Small intestine (tissue), 7 donors: ENCODE results near the gene NLRC5. TPM values are rescaled to one million over a fixed set of nuclear protein-coding genes. Genes with fewer than 3 reads are reported as not detected.

Experiments used
- DNase-seq, 2 donors: peaks; one replicate each; pipeline versions ENCODE4 v3.0.0 to v3.0.0-alpha.2; 2013
- FAIRE-seq: peaks from 2 replicates; lab custom pipeline; 2012; peaks lifted over from hg19 to GRCh38; lab: Jason Lieb, UNC
- H3K27ac ChIP-seq, 3 donors: one replicate each; pipeline ENCODE4 v1.5.1; 2013; ENCODE audit warnings: low read length in 2 of 3, mild to moderate bottlenecking in 2 of 3, control low read depth in 1 of 3, inconsistent platforms in 1 of 3, low read depth in 1 of 3, moderate library complexity in 1 of 3
- H3K27me3 ChIP-seq, 3 donors: one replicate each; pipeline ENCODE4 v1.6.1; 2013; ENCODE audit warnings: low read length in 3 of 3, inconsistent platforms in 1 of 3; ENCODE audit not compliant: control insufficient read depth in 3 of 3, insufficient read depth in 3 of 3
- H3K36me3 ChIP-seq, 3 donors: one replicate each; pipeline ENCODE4 v1.6.1; 2013; ENCODE audit warnings: low read length in 3 of 3, inconsistent platforms in 1 of 3, low read depth in 1 of 3, mild to moderate bottlenecking in 1 of 3, moderate library complexity in 1 of 3; ENCODE audit not compliant: control insufficient read depth in 3 of 3, insufficient read depth in 2 of 3
- H3K4me1 ChIP-seq, 3 donors: one replicate each; pipeline ENCODE4 v1.6.1; 2013; ENCODE audit warnings: low read length in 2 of 3, inconsistent platforms in 1 of 3, low read depth in 1 of 3, mild to moderate bottlenecking in 1 of 3, moderate library complexity in 1 of 3; ENCODE audit not compliant: control insufficient read depth in 3 of 3, insufficient read depth in 2 of 3
- H3K4me3 ChIP-seq, 3 donors: one replicate each; pipeline ENCODE4 v1.5.1; 2013; ENCODE audit warnings: low read length in 3 of 3, control low read depth in 1 of 3, inconsistent platforms in 1 of 3, low read depth in 1 of 3, mild to moderate bottlenecking in 1 of 3, moderate library complexity in 1 of 3
- H3K9me3 ChIP-seq, 2 donors: one replicate each; pipeline ENCODE4 v1.6.1; 2013; ENCODE audit warnings: low read depth in 1 of 2, low read length in 1 of 2; ENCODE audit not compliant: control insufficient read depth in 2 of 2, insufficient read depth in 1 of 2
- WGBS, 3 donors: extraction: QIAGEN DNeasy Blood & Tissue Kit; methylation state at CpG; one replicate each; pipeline ENCODE4 v1.1.7; 2013; 5-methylcytosine and 5-hydroxymethylcytosine counted together
- polyA plus RNA-seq, 4 donors: library from polyadenylated mRNA; stranded (reverse) in 3 of 4; unstranded in 1 of 4; fragments of 200-250 nt in 3 of 4; fragments of 120-200 nt in 1 of 4; gene quantifications; one replicate each; pipeline versions ENCODE4 v1.2.1 to v1.2.3, GENCODE V29; 2013
- donor health status: healthy with polysubstance abuse.
- donor health status: control.
- donor health status: control.
- donor health status: Bipolar disorder and iron deficiency.
- donor health status: healthy.

NLRC5 gene
- polyA plus RNA-seq, 4 donors = 6.3 to 29.2 (median 16.7) TPM

GRCh38 chr16:57118461-57119084, 129.2 kb downstream of the NLRC5 start:
- 91 to 98% (median 96%) methylated on average over 2 of the region's 2 CpGs for WGBS, 3 donors
- H3K9me3 ChIP-seq = no peaks in the 10 kb centered on the region
- DNase-seq (no peak), FAIRE-seq (no peak)
- H3K4me3 ChIP-seq = no peak overlapping the region
- no peak overlapping the region for H3K27ac ChIP-seq
- peaks cover 0 to 67% (median 0%) of the 10 kb centered on the region in 3 donors for H3K36me3 ChIP-seq
- no peaks in the 10 kb centered on the region for H3K27me3 ChIP-seq
- H3K4me1 ChIP-seq = peaks cover 0 to 8% (median 0%) of the 10 kb centered on the region in 3 donors

- H3K9me3 ChIP-seq = no peaks in the 10 kb centered on the region
- no peaks in the 10 kb centered on the region for H3K27me3 ChIP-seq
- no peak overlapping the region for H3K27ac ChIP-seq
- 89 to 95% (median 93%) methylated on average over 7 of the region's 7 CpGs for WGBS, 3 donors
- H3K4me3 ChIP-seq = no peak overlapping the region
- H3K36me3 ChIP-seq = peaks cover 0 to 48% (median 0%) of the 10 kb centered on the region in 3 donors
- FAIRE-seq (no peak), DNase-seq (no peak)
- H3K4me1 ChIP-seq = peaks cover 0 to 4% (median 0%) of the 10 kb centered on the region in 3 donors
Observed at GRCh38 chr16:57123216-57123973, 134.0 kb downstream of the NLRC5 start.

DNA sequence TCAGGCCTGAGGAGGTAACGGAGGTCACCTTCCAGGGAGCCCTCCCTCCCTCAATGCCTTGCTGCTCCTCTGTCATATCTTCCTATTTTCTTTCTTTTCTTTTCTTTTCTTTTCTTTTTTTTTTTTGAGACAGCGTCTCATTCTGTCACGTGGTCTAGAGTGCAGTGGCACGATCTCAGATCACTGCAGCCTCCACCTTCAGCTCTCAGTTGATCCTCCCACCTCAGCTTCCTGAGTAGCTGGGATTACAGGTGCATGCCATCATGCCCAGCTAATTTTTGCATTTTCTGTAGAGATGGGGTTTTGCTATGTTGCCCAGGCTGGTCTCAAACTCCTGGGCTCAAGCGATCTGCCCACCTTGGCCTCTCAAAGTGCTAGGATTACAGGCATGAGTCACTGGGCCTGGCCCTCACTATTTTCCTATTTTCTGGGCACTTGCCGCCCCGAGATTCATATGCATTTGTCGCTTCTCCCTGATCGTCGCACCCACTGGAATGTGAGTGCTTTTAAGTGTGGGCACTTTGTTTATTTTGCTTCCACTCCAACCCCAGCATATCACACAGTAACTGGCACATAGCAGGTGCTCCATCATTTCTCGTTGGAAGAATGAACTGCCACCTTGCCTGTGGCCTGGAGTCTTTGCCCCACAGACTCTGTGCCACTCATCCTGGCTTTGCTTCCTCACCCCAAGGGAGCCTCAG, 134.8 kb downstream of the NLRC5 start:
- peaks cover 0 to 4% (median 0%) of the 10 kb centered on the region in 3 donors for H3K4me1 ChIP-seq
- DNase-seq = no peak
- WGBS, 3 donors = 75 to 83% (median 78%) methylated on average over 11 of the region's 11 CpGs
- no peaks in the 10 kb centered on the region for H3K9me3 ChIP-seq
- no peak overlapping the region for H3K27ac ChIP-seq
- no peaks in the 10 kb centered on the region for H3K27me3 ChIP-seq
- peaks cover 0 to 49% (median 0%) of the 10 kb centered on the region in 3 donors for H3K36me3 ChIP-seq
- FAIRE-seq = no peak
- H3K4me3 ChIP-seq = no peak overlapping the region

- no peak overlapping the region for H3K27ac ChIP-seq
- no peak overlapping the region for H3K4me3 ChIP-seq
- no peak for DNase-seq
- no peaks in the 10 kb centered on the region for H3K9me3 ChIP-seq
- WGBS, 3 donors = 93 to 95% (median 94%) methylated on average over 4 of the region's 4 CpGs
- peaks cover 0 to 4% (median 0%) of the 10 kb centered on the region in 3 donors for H3K4me1 ChIP-seq
- H3K36me3 ChIP-seq = peaks cover 0 to 47% (median 0%) of the 10 kb centered on the region in 3 donors
- no peaks in the 10 kb centered on the region for H3K27me3 ChIP-seq
- FAIRE-seq = no peak
Observed at GRCh38 chr16:57125376-57125775, 136.0 kb downstream of the NLRC5 start.

DNA sequence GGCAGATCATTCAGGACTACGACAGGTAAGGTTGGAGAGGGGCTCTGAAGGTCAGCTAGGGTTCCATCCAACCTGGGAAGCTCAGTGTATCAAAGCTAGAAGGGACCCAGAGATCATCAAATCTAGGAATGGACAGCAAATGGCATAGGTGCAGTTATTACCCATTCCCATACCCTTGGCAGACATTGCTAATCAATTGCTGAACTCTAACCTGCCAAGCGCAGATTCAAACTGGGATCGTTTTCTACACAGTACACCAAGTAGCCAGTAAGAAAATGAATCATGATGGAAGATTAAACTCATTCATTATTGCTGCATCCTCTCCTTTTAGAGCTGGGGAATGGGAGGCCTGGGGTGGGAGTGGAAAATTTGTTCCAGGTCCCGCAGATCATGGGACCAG, 136.6 kb downstream of the NLRC5 start:
- 96 to 99% (median 96%) methylated on average over 4 of the region's 4 CpGs for WGBS, 3 donors
- FAIRE-seq (no peak), DNase-seq (no peak)
- Histone ChIP-seq H3K27ac (no peak overlapping the region), H3K4me1 (peaks cover 0 to 4% (median 0%) of the 10 kb centered on the region in 3 donors), H3K27me3 (no peaks in the 10 kb centered on the region), H3K36me3 (peaks cover 0 to 49% (median 0%) of the 10 kb centered on the region in 3 donors), H3K9me3 (no peaks in the 10 kb centered on the region), H3K4me3 (no peak overlapping the region)

DNA sequence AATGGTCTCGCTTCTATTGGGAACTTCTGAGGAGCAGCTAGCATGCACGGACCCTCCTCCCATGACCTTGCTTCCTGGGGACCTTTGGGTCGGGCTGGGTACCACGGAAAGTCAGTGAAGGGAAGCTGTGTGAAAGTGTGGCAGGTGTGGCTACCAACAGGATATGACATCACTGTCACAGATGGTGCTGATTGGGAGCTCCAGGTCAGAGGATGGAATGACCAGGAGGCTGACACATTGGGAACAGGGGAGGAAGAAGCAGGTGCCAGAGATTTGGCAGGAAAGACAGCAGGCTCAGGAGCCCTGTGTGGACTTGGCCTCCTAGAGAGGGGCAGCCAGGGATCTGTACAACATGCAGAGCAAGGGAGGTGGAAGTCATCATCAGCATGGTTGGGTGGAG, 137.1 kb downstream of the NLRC5 start:
- peaks cover 0 to 6% (median 0%) of the 10 kb centered on the region in 3 donors for H3K4me1 ChIP-seq
- DNase-seq = no peak
- WGBS, 3 donors = 78 to 92% (median 85%) methylated on average over 4 of the region's 4 CpGs
- no peak for FAIRE-seq
- H3K27ac ChIP-seq = no peak overlapping the region
- H3K27me3 ChIP-seq = no peaks in the 10 kb centered on the region
- H3K4me3 ChIP-seq = no peak overlapping the region
- H3K36me3 ChIP-seq = peaks cover 0 to 49% (median 0%) of the 10 kb centered on the region in 3 donors
- H3K9me3 ChIP-seq = no peaks in the 10 kb centered on the region

- Histone ChIP-seq H3K27ac (no peak overlapping the region), H3K4me1 (peaks cover 0 to 14% (median 0%) of the 10 kb centered on the region in 3 donors), H3K36me3 (peaks cover 0 to 48% (median 0%) of the 10 kb centered on the region in 3 donors), H3K9me3 (no peaks in the 10 kb centered on the region), H3K4me3 (no peak overlapping the region), H3K27me3 (no peaks in the 10 kb centered on the region)
- WGBS, 3 donors = 80 to 88% (median 88%) methylated on average over 5 of the region's 5 CpGs
- no peak for FAIRE-seq
- DNase-seq = no peak
Observed at GRCh38 chr16:57127037-57127763, 137.8 kb downstream of the NLRC5 start.

DNA sequence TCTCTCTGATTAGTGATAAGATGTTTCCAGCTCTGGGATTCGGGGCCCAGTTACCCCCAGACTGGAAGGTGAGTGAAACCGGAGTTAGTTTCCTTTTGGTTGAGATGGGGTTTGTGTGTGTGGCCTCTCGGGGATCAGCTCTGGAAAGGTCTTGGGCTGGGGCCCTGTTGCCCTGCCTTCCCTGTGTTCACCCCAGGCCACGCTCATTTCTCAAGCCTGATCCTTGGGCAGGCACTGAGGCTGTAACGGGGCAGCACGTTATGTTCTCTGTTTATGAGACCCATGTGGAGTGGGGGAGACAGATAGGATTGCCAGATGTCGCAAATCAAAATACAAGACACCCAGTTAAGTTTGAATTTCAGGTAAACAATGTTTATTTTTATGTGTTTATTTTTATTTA, 138.5 kb downstream of the NLRC5 start:
- DNase-seq = no peak
- H3K4me3 ChIP-seq = no peak overlapping the region
- 88 to 98% (median 90%) methylated on average over 7 of the region's 7 CpGs for WGBS, 3 donors

More for the DNA sequence above, 138.5 kb downstream of the NLRC5 start:
- Histone ChIP-seq H3K36me3 (peaks cover 0 to 48% (median 0%) of the 10 kb centered on the region in 3 donors), H3K9me3 (no peaks in the 10 kb centered on the region), H3K4me1 (peaks cover 0 to 20% (median 0%) of the 10 kb centered on the region in 3 donors), H3K27me3 (no peaks in the 10 kb centered on the region), H3K27ac (no peak overlapping the region)
- no peak for FAIRE-seq
